GM23338 (cell line): ENCODE results near the gene SORBS2. TPM values are rescaled to one million over a fixed set of nuclear protein-coding genes. Genes with fewer than 3 reads are reported as not detected.

Experiments used
- ATAC-seq: fragments of 200-7000 bp; cut with Tn5 transposase; 3 replicates; pipeline ENCODE4 v1.9.1; 2020
- DNase-seq: peaks from one replicate; pipeline ENCODE4 v3.0.0-alpha.2; 2015; ENCODE audit warnings: low spot score
- H2AFZ ChIP-seq: fragments of 200-600 bp; sonication (generic); 2 replicates; pipeline ENCODE4 v1.8.0; 2016; ENCODE audit warnings: antibody characterized with exemption, mild to moderate bottlenecking, moderate library complexity
- H3F3A ChIP-seq: fragments of 200-600 bp; sonication (generic); replicated peaks from 2 replicates; pipeline ENCODE4 v1.8.0; 2017; ENCODE audit warnings: antibody characterized with exemption, mixed run types, low read depth
- H3K27ac ChIP-seq: fragments of 200-600 bp; sonication (generic); 2 replicates; pipeline ENCODE4 v1.6.1; 2016; ENCODE audit warnings: low read depth
- H3K27me3 ChIP-seq: fragments of 200-600 bp; sonication (generic); 2 replicates; pipeline ENCODE4 v1.8.0; 2016; ENCODE audit warnings: mild to moderate bottlenecking, mixed run types, moderate library complexity; ENCODE audit not compliant: insufficient read depth
- H3K36me3 ChIP-seq: fragments of 200-600 bp; sonication (generic); 2 replicates; pipeline ENCODE4 v1.8.0; 2016; ENCODE audit warnings: mild to moderate bottlenecking; ENCODE audit not compliant: insufficient read depth
- H3K4me1 ChIP-seq: fragments of 200-600 bp; sonication (generic); 2 replicates; pipeline ENCODE4 v1.8.0; 2016; ENCODE audit warnings: mild to moderate bottlenecking, moderate library complexity; ENCODE audit not compliant: insufficient read depth
- H3K4me2 ChIP-seq: fragments of 200-600 bp; sonication (generic); 2 replicates; pipeline ENCODE4 v1.7.1; 2017; ENCODE audit warnings: mixed run types
- H3K4me3 ChIP-seq: fragments of 200-600 bp; sonication (generic); 2 replicates; pipeline ENCODE4 v1.6.1; 2016; ENCODE audit warnings: mixed run types
- H3K79me2 ChIP-seq: fragments of 200-600 bp; sonication (generic); replicated peaks from 2 replicates; pipeline ENCODE4 v1.8.0; 2017; ENCODE audit warnings: mild to moderate bottlenecking; ENCODE audit not compliant: insufficient read depth
- H3K9me2 ChIP-seq: fragments of 200-600 bp; sonication (generic); 2 replicates; pipeline ENCODE4 v1.8.0; 2017; ENCODE audit not compliant: insufficient read depth
- H4K20me1 ChIP-seq: fragments of 200-600 bp; sonication (generic); replicated peaks from 2 replicates; pipeline ENCODE4 v1.8.0; 2017; ENCODE audit warnings: mild to moderate bottlenecking; ENCODE audit not compliant: insufficient read depth
- H3K27ac Mint-ChIP-seq: 2 replicates; pipeline ENCODE4 v1.8.0; 2020; ENCODE audit warnings: inconsistent platforms, mild to moderate bottlenecking, moderate library complexity, mixed read lengths
- H3K27me3 Mint-ChIP-seq: 3 replicates; pipeline ENCODE4 v1.8.0; 2022; ENCODE audit warnings: low read depth, mild to moderate bottlenecking, moderate library complexity, mixed read lengths, inconsistent platforms; ENCODE audit not compliant: insufficient read depth, poor library complexity
- H3K36me3 Mint-ChIP-seq: 3 replicates; pipeline ENCODE4 v1.8.0; 2021; ENCODE audit warnings: low read depth, mild to moderate bottlenecking, inconsistent platforms, moderate library complexity, mixed read lengths
- H3K4me1 Mint-ChIP-seq: 3 replicates; pipeline ENCODE4 v1.8.0; 2020; ENCODE audit warnings: mild to moderate bottlenecking, inconsistent platforms, mixed read lengths
- H3K4me3 Mint-ChIP-seq: 3 replicates; pipeline ENCODE4 v1.8.0; 2021; ENCODE audit warnings: moderate library complexity, mild to moderate bottlenecking, inconsistent platforms, mixed read lengths
- H3K9me3 Mint-ChIP-seq: 3 replicates; pipeline ENCODE4 v1.8.0; 2020; ENCODE audit warnings: moderate library complexity, mild to moderate bottlenecking, inconsistent platforms, mixed read lengths
- CREB1 ChIP-seq: fragments of 250-450 bp; sonication (Bioruptor Pico); IDR thresholded peaks from 2 replicates; pipeline ENCODE4 v1.5.0; 2020; ENCODE audit warnings: low read depth, mild to moderate bottlenecking, moderate library complexity
- CTCF ChIP-seq, 2 experiments: fragments of 200-600 bp in 1 of 2; sonication (generic) in 1 of 2; conservative IDR thresholded peaks; 2 replicates each; pipeline versions ENCODE4 v1.5.1 to v1.6.1; 2016 to 2017; ENCODE audit warnings: antibody characterized with exemption in 2 of 2, low read depth in 2 of 2, mild to moderate bottlenecking in 2 of 2, moderate library complexity in 1 of 2
- EZH2 ChIP-seq: fragments of 200-600 bp; sonication (generic); IDR thresholded peaks from one replicate; pipeline ENCODE4 v1.8.0; 2017; ENCODE audit warnings: antibody characterized with exemption, mild to moderate bottlenecking, low read depth; ENCODE audit not compliant: unreplicated experiment
- EZH2phosphoT487 ChIP-seq: fragments of 200-600 bp; sonication (generic); IDR thresholded peaks from one replicate; pipeline ENCODE4 v1.8.1; 2018; ENCODE audit warnings: antibody characterized with exemption; ENCODE audit not compliant: unreplicated experiment
- JUNB ChIP-seq: IDR thresholded peaks from one replicate; pipeline ENCODE4 v1.6.1; 2016; ENCODE audit warnings: antibody characterized with exemption; ENCODE audit not compliant: unreplicated experiment
- NANOG ChIP-seq: IDR thresholded peaks from 2 replicates; pipeline ENCODE4 v1.6.1; 2016; ENCODE audit warnings: antibody characterized with exemption, borderline replicate concordance
- REST ChIP-seq: IDR thresholded peaks from one replicate; pipeline ENCODE4 v1.6.1; 2018; ENCODE audit warnings: antibody characterized with exemption; ENCODE audit not compliant: unreplicated experiment
- STAT1 ChIP-seq: IDR thresholded peaks from one replicate; pipeline ENCODE4 v1.6.1; 2016; ENCODE audit warnings: antibody characterized with exemption; ENCODE audit not compliant: unreplicated experiment
- ZNF114 ChIP-seq: fragments of 250-450 bp; sonication (Bioruptor Pico); IDR thresholded peaks from 2 replicates; pipeline ENCODE4 v1.5.0; 2020; ENCODE audit warnings: mild to moderate bottlenecking, moderate library complexity
- ZNF331 ChIP-seq: fragments of 250-450 bp; sonication (Bioruptor Pico); IDR thresholded peaks from 2 replicates; pipeline ENCODE4 v1.5.0; 2020; ENCODE audit warnings: low read depth, mild to moderate bottlenecking, moderate library complexity
- ZNF462 ChIP-seq: fragments of 250-450 bp; sonication (Bioruptor Pico); IDR thresholded peaks from 2 replicates; pipeline ENCODE4 v1.5.0; 2020; ENCODE audit warnings: mild to moderate bottlenecking, moderate library complexity
- polyA plus RNA-seq: library from polyadenylated mRNA; unstranded; fragments of >200 nt; fragmentation: Nextera tagmentation; extraction: Ambion mirVana; gene quantifications from 2 replicates; pipeline ENCODE4 v1.2.1, GENCODE V29; 2016
- total RNA-seq: library from RNA; depleted of rRNA; stranded (reverse); fragments of >200 nt; shearing (Covaris generic); gene quantifications from 2 replicates; pipeline ENCODE4 v1.2.3, GENCODE V29; 2014

The SORBS2 gene
- total and polyA plus RNA-seq, 2 experiments from 2014 or later, result 17.8 to 27.6 TPM

- H3K27me3 ChIP-seq, result no peaks in the 10 kb centered on the region
- H3K4me3 ChIP-seq, result no peak overlapping the region
- DNase-seq, result no peak
- Mint-ChIP-seq H3K36me3 (no peaks in the 10 kb centered on the region), H3K4me3 (no peak overlapping the region), H3K9me3 (no peaks in the 10 kb centered on the region; the same call in 2 of the 3 replicates), H3K4me1 (no peaks in the 10 kb centered on the region; the same call in 2 of the 3 replicates), H3K27ac (no peak overlapping the region), H3K27me3 (no peaks in the 10 kb centered on the region)
- peaks cover 13% of the 10 kb centered on the region for H3K9me2 ChIP-seq
- H2AFZ ChIP-seq, result no peak overlapping the region
- H3F3A ChIP-seq, result no peaks in the 10 kb centered on the region
- no peaks in the 10 kb centered on the region for H3K79me2 ChIP-seq
- no peaks in the 10 kb centered on the region for H3K4me1 ChIP-seq
- H4K20me1 ChIP-seq, result no peaks in the 10 kb centered on the region
- no peak for ATAC-seq
- no peak overlapping the region for H3K4me2 ChIP-seq
- no peaks in the 10 kb centered on the region for H3K36me3 ChIP-seq
- no peak for TF ChIP-seq CREB1 (CRISPR knock-in tag)
- no peak for TF ChIP-seq ZNF462 (CRISPR knock-in tag)
- TF ChIP-seq REST, result no peak
- no peak for TF ChIP-seq STAT1
- TF ChIP-seq EZH2phosphoT487, result no peak
- TF ChIP-seq CTCF (conservative IDR thresholded peaks at IDR 0.05; ENCODE audit: low read depth in 2 of 2), result no peak
- no peak for TF ChIP-seq JUNB
- TF ChIP-seq NANOG, result no peak
- no peak for TF ChIP-seq ZNF114 (CRISPR knock-in tag)
- no peak for TF ChIP-seq EZH2
- TF ChIP-seq ZNF331 (CRISPR knock-in tag), result no peak
- no peak overlapping the region for H3K27ac ChIP-seq
Observed at GRCh38 chr4:185550933-185551332, 261.1 kb downstream of the SORBS2 start.
